Measurements from ENCODE around the gene ANGPT4.

Gene ANGPT4

DNA sequence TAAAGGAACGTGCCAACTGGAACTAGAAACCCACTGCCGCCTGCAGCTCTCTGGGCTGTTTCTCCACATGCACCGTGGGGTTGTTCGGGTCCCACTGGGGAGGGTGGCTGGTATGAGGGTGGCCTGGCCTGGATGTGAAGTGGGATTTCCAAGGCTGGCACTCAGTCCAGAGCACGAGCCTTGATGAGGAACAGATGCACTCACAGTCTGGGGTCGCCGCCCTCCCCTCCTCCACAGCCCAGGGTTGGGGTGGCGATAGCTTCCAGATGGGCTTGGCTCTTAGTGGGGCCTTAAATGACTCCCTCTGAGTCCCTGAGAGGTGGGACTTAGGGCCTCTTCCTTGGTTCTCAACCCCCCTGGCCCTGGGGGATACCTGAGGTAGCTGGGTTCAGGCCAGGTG, 30.7 kb upstream of the ANGPT4 start:
- Histone ChIP-seq H3K27me3 (replicated peaks) (no peaks in the 10 kb centered on the region), H3K27ac (no peak overlapping the region), H3K4me3 (ENCODE audit: low read depth, low read length) (no peak overlapping the region), H3K36me3 (replicated peaks) (no peaks in the 10 kb centered on the region)
- no peak for DNase-seq
- no peak for TF ChIP-seq CTCF (IDR thresholded peaks at IDR 0.05; ENCODE audit: low read depth, low read length, missing control alignments)
- in situ Hi-C loops (cut with HindIII; ENCODE audit: low pct_ligation_motif_present, low sequenced_read_pairs), result no loop called here

DNA sequence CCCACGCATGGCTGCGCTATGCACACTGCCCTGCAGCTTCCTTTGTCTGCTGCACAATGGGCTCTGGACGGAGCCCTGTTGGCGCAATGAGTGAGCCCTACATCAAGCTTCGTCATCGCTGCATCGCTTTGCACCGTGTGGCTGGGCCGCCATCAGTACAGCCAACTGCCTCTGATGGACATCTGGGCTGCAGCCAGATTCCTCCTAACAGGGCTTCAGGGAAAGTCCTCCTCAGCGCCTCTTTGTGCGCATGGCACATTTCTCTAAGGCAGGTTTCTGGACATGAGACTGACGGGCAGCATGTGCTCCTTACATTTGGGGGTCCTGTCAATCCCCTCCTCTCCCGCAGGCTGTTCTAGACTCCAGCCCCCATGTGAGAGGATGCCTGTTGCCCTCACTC, 29.7 kb upstream of the ANGPT4 start:
- H3K27ac ChIP-seq, result no peak overlapping the region
- DNase-seq, result no peak
- no peaks in the 10 kb centered on the region for H3K27me3 ChIP-seq (replicated peaks)
- no peaks in the 10 kb centered on the region for H3K36me3 ChIP-seq (replicated peaks)
- in situ Hi-C loops (cut with HindIII; ENCODE audit: low pct_ligation_motif_present, low sequenced_read_pairs), result no loop called here
- H3K4me3 ChIP-seq (ENCODE audit: low read depth, low read length), result no peak overlapping the region
- no peak for TF ChIP-seq CTCF (IDR thresholded peaks at IDR 0.05; ENCODE audit: low read depth, low read length, missing control alignments)

- H3K4me3 ChIP-seq (ENCODE audit: low read depth, low read length), result no peak overlapping the region
- no peak overlapping the region for H3K27ac ChIP-seq
- H3K36me3 ChIP-seq (replicated peaks), result no peaks in the 10 kb centered on the region
- H3K27me3 ChIP-seq (replicated peaks), result no peaks in the 10 kb centered on the region
- no peak for TF ChIP-seq CTCF (IDR thresholded peaks at IDR 0.05; ENCODE audit: low read depth, low read length, missing control alignments)
- in situ Hi-C loops (cut with HindIII; ENCODE audit: low pct_ligation_motif_present, low sequenced_read_pairs), result no loop called here
- DNase-seq, result no peak
Measured at GRCh38 chr20:944774-945410, 28.8 kb upstream of the ANGPT4 start.

GRCh38 chr20:944148-944547, 28.0 kb upstream of the ANGPT4 start:
- Histone ChIP-seq H3K27ac (no peak overlapping the region), H3K4me3 (ENCODE audit: low read depth, low read length) (no peak overlapping the region), H3K36me3 (replicated peaks) (no peaks in the 10 kb centered on the region), H3K27me3 (replicated peaks) (no peaks in the 10 kb centered on the region)
- TF ChIP-seq CTCF (IDR thresholded peaks at IDR 0.05; ENCODE audit: low read depth, low read length, missing control alignments), result no peak
- in situ Hi-C loops (cut with HindIII; ENCODE audit: low pct_ligation_motif_present, low sequenced_read_pairs), result no loop called here
- DNase-seq, result no peak

DNA sequence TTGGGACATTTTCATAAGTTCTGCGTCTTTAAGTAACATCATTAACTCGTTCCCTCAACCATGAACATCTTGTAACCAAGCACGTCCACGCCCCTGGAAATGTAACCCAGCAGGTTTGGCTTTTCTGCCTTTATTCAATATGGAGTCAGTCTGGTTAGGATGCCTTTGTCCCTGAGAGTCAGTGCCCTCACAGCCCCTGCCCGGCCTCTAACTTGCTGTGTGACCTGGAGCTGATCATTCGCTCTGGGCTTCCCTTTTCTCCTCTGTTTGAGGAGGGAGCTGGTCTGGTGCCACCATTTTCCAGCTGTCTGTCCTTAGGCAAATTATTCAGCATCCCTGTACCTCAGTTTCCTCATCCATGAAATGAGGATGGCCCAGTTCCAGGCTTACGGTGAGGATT, 26.5 kb upstream of the ANGPT4 start:
- in situ Hi-C loops (cut with HindIII; ENCODE audit: low pct_ligation_motif_present, low sequenced_read_pairs), result no loop called here
- Histone ChIP-seq H3K36me3 (replicated peaks) (no peaks in the 10 kb centered on the region), H3K27ac (no peak overlapping the region), H3K4me3 (ENCODE audit: low read depth, low read length) (no peak overlapping the region), H3K27me3 (replicated peaks) (no peaks in the 10 kb centered on the region)
- no peak for TF ChIP-seq CTCF (IDR thresholded peaks at IDR 0.05; ENCODE audit: low read depth, low read length, missing control alignments)
- DNase-seq, result no peak

- no peak for DNase-seq
- Histone ChIP-seq H3K4me3 (ENCODE audit: low read depth, low read length) (no peak overlapping the region), H3K27ac (no peak overlapping the region), H3K36me3 (replicated peaks) (no peaks in the 10 kb centered on the region), H3K27me3 (replicated peaks) (no peaks in the 10 kb centered on the region)
- no peak for TF ChIP-seq CTCF (IDR thresholded peaks at IDR 0.05; ENCODE audit: low read depth, low read length, missing control alignments)
- in situ Hi-C loops (cut with HindIII; ENCODE audit: low pct_ligation_motif_present, low sequenced_read_pairs), result no loop called here
Measured at GRCh38 chr20:940926-941325, 24.8 kb upstream of the ANGPT4 start.
